Right renal cortex interstitium (tissue), 3 donors: Measurements from ENCODE around the gene COL4A6. TPM values are rescaled to one million over a fixed set of nuclear protein-coding genes. Genes with fewer than 3 reads are reported as not detected.

Experiments
- DNase-seq, 3 donors: peaks; one replicate each; pipeline ENCODE4 v3.0.0-alpha.2; 2013; ENCODE audit warnings: low read depth in 3 of 3, low spot score in 2 of 3
- polyA plus RNA-seq, 3 donors: library from polyadenylated mRNA; unstranded; fragments of 120-200 nt; gene quantifications; one replicate each; pipeline ENCODE4 v1.2.1, GENCODE V29; 2013; ENCODE audit not compliant: insufficient read length in 3 of 3

The COL4A6 gene
- polyA plus RNA-seq, 3 donors = 15.6 to 16.9 (median 16.0) TPM

DNA sequence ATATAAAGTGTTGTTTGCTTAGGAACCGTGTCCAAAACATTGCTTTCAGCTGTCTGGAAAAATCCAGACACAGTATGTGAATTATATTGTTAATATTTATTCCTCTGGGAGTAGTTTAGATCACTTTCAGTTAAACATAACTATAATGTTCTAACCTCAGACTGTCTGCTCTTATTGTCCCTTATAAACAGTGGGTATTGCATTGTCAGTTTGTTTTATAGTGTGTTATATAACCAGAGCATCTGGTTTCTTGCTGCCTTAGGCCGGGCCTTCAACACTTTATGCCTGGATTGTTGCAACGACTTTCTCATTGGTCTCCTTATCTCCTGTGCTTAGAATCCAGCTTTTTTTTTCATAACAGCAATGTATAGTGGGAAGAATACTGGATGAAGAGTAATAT is 320.2 kb downstream of the COL4A6 start:
- no peak for DNase-seq

- DNase-seq = no peak
These were observed 323.7 kb downstream of the COL4A6 start for GRCh38 chrX:108114541-108114940.

Other genes with a start within 250 kb of the COL4A6 start
- gene COL4A5, start 1.4 kb upstream of the COL4A6 start, polyA plus RNA-seq = 100 to 1,000 TPM; 134 to 136 (median 135) TPM